HG03159 (cell line): ENCODE results near the gene XKRX.

ENCODE experiments used
- ATAC-seq: cut with Tn5 transposase; IDR thresholded peaks from one replicate; pipeline ENCODE4 v1.9.1; 2021; ENCODE audit warnings: mild to moderate bottlenecking, moderate library complexity; ENCODE audit not compliant: unreplicated experiment

Gene XKRX

GRCh38 chrX:100895365-100896075, 33.2 kb downstream of the XKRX start:
- ATAC-seq = no peak

DNA sequence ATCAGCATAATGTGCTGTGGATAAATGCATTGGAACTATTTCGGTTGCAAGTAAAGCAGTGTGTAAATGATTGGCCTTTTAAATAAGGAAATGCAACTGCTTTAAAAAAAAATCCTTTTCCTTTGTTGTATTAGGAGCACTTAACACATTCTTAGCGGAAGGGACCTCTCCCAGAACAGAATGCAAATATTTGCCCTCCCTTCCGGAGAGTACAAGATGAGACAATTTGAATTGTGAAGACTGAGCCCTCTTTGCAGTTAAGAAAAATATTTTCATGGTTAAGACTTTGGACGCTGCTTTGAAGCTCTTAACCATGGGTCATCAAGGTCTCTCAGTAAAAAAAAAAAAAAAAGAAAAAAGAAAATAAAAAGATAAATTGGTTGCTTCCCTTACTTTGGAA, 45.1 kb downstream of the XKRX start:
- ATAC-seq = no peak

- ATAC-seq = no peak
Observed at GRCh38 chrX:100880368-100880767, 48.3 kb downstream of the XKRX start.

DNA sequence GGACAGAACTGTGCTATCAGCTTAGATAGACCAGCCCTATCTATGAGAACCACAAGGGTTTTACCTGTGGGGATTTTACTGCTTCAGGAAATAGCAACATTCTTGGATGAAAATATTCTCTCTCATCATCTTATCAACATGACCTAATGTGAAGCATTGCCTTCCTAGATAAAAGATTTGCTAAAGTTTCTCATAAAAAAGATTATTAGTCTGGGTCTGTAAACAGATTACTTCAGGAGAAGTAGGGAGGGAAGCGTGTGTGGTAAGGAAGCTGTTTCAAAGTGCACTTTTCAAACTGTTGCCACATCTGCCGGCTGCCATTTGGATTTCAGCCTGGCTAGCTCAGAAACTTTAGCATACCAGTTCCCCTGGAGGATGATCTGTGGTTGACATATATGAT, 54.4 kb downstream of the XKRX start, which contains the start of gene NOX1:
NOX1 (minus strand) TSS at position 35 of the 400 bp plus-strand sequence. CDS start 220 bp downstream, outside the sequence.
- ATAC-seq = no peak

DNA sequence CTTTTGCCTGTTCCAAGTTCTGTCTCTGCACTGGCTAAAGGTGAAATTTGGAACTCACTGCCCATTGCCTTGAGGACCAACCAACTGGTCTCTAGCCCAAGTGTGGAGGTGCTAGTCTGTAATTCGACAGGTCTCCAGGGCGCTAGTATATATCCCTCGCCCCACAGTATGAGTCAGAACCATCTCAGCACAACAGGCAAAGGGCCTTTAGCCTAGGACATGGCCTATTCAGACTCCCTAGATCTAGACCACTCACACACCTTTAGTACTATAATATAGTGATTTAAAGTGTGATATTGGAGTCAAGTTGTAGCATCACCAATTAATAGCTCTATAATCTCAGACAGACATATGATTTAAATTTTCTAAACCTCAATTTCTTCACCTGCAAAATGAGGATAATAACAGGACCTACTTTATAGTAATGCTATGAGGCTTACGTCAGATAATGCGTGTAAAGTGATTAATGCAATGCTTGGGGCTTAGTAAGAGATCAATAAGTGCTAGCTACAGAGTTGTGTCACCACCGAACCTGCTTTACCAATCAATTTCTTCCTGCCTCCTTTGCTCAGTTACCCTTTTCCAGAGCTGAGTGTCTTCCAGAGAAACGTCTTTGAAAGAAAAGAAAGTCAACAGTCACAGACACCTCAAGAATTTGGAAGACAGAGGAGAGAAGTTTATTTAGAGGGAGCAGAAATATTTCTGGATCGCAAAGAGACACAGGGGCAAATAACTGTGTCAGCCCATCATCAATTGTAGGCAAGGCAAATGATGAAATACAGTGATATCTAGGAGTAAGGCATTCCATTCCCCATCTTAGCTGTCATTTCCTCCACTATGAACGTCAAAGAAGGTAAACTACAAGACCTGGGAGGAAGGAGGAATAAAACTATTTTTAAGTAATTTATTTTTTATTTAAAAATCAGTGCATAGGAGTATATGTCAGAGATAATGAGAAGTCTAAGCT, 56.8 kb downstream of the XKRX start:
- no peak for ATAC-seq

GRCh38 chrX:100870527-100870926, 58.2 kb downstream of the XKRX start:
- ATAC-seq = no peak

GRCh38 chrX:100868273-100868672, 60.4 kb downstream of the XKRX start:
- no peak for ATAC-seq

GRCh38 chrX:100864657-100865391, 63.9 kb downstream of the XKRX start:
- ATAC-seq = no peak
